GM13976 (cell line): Measurements from ENCODE around the gene SCT.

Source experiments
- DNase-seq: peaks from one replicate; pipeline ENCODE4 v3.0.0; 2012; ENCODE audit warnings: low spot score
- in situ Hi-C: fragments of 300-500 bp; cut with MboI; formaldehyde crosslinking; loops from one replicate; pipeline ENCODE4 v1.12.0; 2022; ENCODE audit warnings: low sequenced_read_pairs, mixed read lengths, inconsistent platforms; ENCODE audit not compliant: unreplicated experiment
- TF ChIP-seq, protein P1 (sequence below): IDR thresholded peaks from 2 replicates; pipeline ENCODE4 v1.5.1; 2012; ENCODE audit warnings: borderline replicate concordance, mild to moderate bottlenecking; ENCODE audit not compliant: insufficient read depth; ENCODE audit errors: extremely low read depth, missing control alignments, control extremely low read depth

Gene SCT

GRCh38 chr11:586376-587316 is 40.3 kb downstream of the SCT start:
- TF ChIP-seq, protein P1, sequence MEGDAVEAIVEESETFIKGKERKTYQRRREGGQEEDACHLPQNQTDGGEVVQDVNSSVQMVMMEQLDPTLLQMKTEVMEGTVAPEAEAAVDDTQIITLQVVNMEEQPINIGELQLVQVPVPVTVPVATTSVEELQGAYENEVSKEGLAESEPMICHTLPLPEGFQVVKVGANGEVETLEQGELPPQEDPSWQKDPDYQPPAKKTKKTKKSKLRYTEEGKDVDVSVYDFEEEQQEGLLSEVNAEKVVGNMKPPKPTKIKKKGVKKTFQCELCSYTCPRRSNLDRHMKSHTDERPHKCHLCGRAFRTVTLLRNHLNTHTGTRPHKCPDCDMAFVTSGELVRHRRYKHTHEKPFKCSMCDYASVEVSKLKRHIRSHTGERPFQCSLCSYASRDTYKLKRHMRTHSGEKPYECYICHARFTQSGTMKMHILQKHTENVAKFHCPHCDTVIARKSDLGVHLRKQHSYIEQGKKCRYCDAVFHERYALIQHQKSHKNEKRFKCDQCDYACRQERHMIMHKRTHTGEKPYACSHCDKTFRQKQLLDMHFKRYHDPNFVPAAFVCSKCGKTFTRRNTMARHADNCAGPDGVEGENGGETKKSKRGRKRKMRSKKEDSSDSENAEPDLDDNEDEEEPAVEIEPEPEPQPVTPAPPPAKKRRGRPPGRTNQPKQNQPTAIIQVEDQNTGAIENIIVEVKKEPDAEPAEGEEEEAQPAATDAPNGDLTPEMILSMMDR, result no peak
- no peak for DNase-seq
- in situ Hi-C loops, result no loop called here

DNA sequence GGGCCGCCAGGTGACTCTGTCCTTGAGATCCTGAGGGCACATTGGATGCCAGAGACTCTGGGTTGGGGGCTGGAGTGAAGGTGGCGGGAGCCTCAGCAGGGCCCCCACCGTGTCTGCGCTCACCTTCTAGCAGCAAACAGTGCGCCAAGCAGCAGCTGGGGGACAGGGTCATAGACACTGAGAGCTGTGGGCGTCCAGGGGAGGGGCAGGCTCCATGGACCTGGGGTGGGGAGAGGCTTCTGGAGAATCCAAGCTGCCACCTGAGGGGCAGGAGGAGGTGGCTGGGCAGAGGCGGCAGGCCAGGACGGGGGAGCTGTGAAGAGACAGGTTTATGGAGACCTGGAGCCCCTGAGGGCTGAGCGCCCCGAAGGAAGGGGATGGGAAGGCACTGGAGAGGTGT is 42.7 kb downstream of the SCT start:
- TF ChIP-seq, protein P1, result no peak
- in situ Hi-C loops, result no loop called here
- DNase-seq, result no peak

DNA sequence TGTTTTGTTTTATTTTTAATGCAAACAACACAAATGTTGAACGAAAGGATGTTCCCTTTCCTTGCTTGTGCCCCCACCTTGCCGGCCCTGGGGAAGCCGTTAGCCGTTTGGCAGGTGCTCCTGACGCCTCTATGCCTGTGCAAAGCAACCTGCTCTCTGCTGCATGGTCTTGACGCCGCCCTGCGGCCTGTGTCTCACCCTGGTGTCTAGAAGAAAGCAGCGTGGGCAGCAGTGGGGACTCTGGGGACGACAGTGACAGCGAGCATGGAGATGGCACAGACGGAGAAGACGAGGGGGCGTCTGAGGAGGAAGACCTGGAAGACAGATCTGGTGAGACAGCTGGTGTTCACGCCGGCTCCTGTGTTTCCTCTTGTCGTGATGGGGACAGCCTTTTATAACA is 45.2 kb downstream of the SCT start:
- in situ Hi-C loops, result no loop called here
- DNase-seq, result no peak
- TF ChIP-seq, protein P1, result no peak

DNA sequence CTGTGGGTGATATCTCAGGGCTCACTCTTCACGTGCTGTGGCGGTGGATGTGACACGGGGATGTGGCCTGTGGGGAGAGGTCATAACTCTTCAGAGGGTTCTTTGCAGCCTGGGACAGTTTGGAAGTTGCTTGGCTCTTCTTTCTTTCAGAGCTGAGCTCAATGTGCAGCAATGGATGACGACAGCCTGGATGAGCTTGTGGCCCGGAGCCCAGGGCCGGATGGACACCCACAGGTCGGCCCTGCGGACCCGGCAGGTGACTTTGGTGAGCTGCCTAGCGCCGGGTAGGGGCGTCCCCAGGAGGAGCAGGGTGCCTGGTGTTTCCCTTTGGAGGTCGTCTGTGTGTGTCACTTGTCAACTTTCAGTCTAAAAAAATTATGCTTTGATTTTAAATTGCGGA is 45.6 kb downstream of the SCT start:
- in situ Hi-C loops, result no loop called here
- no peak for DNase-seq
- TF ChIP-seq, protein P1, result no peak

- TF ChIP-seq, protein P1, result no peak
- DNase-seq, result no peak
- in situ Hi-C loops, result no loop called here
Observed at GRCh38 chr11:579830-580601, 47.0 kb downstream of the SCT start.

DNA sequence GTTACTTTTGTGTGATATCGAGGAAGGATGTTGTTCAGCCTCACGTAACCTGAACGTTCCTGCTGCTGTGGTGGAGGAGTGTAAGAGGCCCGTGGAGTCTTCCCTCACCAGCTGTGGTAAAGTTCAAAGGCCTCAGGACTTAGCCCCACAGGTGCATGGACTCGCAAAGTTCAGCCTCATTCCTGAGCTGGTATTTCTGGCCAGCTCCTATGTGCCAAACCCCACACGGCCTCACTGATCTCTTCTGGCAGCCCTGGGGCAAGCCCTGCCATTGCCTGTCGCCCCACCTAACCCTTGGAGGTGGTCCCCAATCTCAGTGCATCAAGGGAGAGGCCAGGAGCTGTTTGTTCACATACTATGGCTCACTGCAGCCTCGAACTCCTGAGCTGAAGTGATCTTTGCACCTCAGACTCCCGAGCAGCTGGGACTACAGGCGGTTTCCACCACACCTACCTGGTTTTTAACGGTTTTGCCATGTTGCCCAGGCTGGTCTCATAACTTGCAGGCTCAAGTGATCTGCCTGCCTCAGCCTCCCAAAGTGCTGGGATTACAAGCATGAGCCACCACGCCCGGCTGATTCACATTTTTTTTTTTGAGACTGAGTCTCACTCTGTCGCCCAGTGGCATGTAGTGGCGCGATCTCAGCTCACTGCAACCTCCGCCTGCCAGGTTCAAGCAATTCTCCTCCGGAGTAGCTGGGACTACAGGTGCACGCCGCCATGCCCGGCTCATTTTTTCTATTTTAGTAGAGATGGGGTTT is 48.5 kb downstream of the SCT start:
- TF ChIP-seq, protein P1, result no peak
- DNase-seq, result no peak
- in situ Hi-C loops, result no loop called here
